HG02981 (cell line): ENCODE measurements around the gene RAP1GDS1.

Source experiments
- ATAC-seq: cut with Tn5 transposase; IDR thresholded peaks from one replicate; pipeline ENCODE4 v1.9.1; 2021; ENCODE audit warnings: mild to moderate bottlenecking, moderate library complexity; ENCODE audit not compliant: unreplicated experiment

RAP1GDS1 gene

GRCh38 chr4:98260579-98261404 is at the start of gene RAP1GDS1:
Gene RAP1GDS1 (plus strand): TSS chr4:98261384. CDS start chr4:98261566, 182 bp downstream.
- peak; percentile 87 for ATAC-seq

GRCh38 chr4:98222306-98222705 is 38.9 kb upstream of the RAP1GDS1 start:
- no peak for ATAC-seq

GRCh38 chr4:98226396-98226795 is 34.8 kb upstream of the RAP1GDS1 start:
- no peak for ATAC-seq

GRCh38 chr4:98230961-98231360 is 30.2 kb upstream of the RAP1GDS1 start:
- ATAC-seq = no peak

- ATAC-seq = no peak
Measured at GRCh38 chr4:98232202-98232601, 29.0 kb upstream of the RAP1GDS1 start.

- no peak for ATAC-seq
Measured at GRCh38 chr4:98237204-98237603, 24.0 kb upstream of the RAP1GDS1 start.

- no peak for ATAC-seq
Measured at GRCh38 chr4:98242063-98242462, 19.1 kb upstream of the RAP1GDS1 start.

- no peak for ATAC-seq
Measured at GRCh38 chr4:98242538-98242937, 18.6 kb upstream of the RAP1GDS1 start.

- ATAC-seq = no peak
Measured at GRCh38 chr4:98245226-98245625, 16.0 kb upstream of the RAP1GDS1 start.

GRCh38 chr4:98248934-98249333 is 12.2 kb upstream of the RAP1GDS1 start:
- ATAC-seq = no peak

- ATAC-seq = no peak
Measured at GRCh38 chr4:98249831-98250230, 11.4 kb upstream of the RAP1GDS1 start.

- ATAC-seq = no peak
Measured at GRCh38 chr4:98253499-98253898, 7.7 kb upstream of the RAP1GDS1 start.

- ATAC-seq = peak; percentile 18
Measured at GRCh38 chr4:98260047-98260578, 1.1 kb upstream of the RAP1GDS1 start.

- ATAC-seq = peak; percentile 6
Measured at GRCh38 chr4:98261405-98262291, 464 bp downstream of the RAP1GDS1 start.

- ATAC-seq = no peak
Measured at GRCh38 chr4:98262431-98262830, 1.2 kb downstream of the RAP1GDS1 start.

GRCh38 chr4:98267498-98267897 is 6.3 kb downstream of the RAP1GDS1 start:
- ATAC-seq = no peak

- no peak for ATAC-seq
Measured at GRCh38 chr4:98275145-98275544, 14.0 kb downstream of the RAP1GDS1 start.

- ATAC-seq = no peak
Measured at GRCh38 chr4:98283219-98284189, 22.3 kb downstream of the RAP1GDS1 start.

GRCh38 chr4:98284640-98285046 is 23.5 kb downstream of the RAP1GDS1 start:
- ATAC-seq = no peak

- no peak for ATAC-seq
Measured at GRCh38 chr4:98285676-98286075, 24.5 kb downstream of the RAP1GDS1 start.
